NT2/D1 (cell line): ENCODE data around the gene THAP10.

Experiments used
- DNase-seq: peaks from one replicate; pipeline ENCODE4 v3.0.0-alpha.2; 2011; ENCODE audit warnings: low read depth, low spot score
- H3K27me3 ChIP-seq: 2 replicates; pipeline ENCODE4 v1.6.0; 2011; ENCODE audit warnings: mild to moderate bottlenecking; ENCODE audit not compliant: insufficient read length, insufficient read depth
- H3K36me3 ChIP-seq: 2 replicates; pipeline ENCODE4 v1.6.1; 2011; ENCODE audit warnings: mild to moderate bottlenecking, low read length, mixed read lengths; ENCODE audit not compliant: insufficient read depth, insufficient read length
- H3K4me1 ChIP-seq: 2 replicates; pipeline ENCODE4 v1.5.1; 2011; ENCODE audit not compliant: insufficient read depth, insufficient read length
- H3K4me3 ChIP-seq: 2 replicates; pipeline ENCODE4 v1.5.1; 2011; ENCODE audit warnings: low read depth; ENCODE audit not compliant: insufficient read length
- H3K9ac ChIP-seq: 2 replicates; pipeline ENCODE4 v1.6.0; 2011; ENCODE audit warnings: low read depth; ENCODE audit not compliant: insufficient read length
- H3K9me3 ChIP-seq: 2 replicates; pipeline ENCODE4 v1.5.1; 2011; ENCODE audit warnings: mild to moderate bottlenecking, low read length; ENCODE audit not compliant: insufficient read depth
- SUZ12 ChIP-seq: IDR thresholded peaks from 2 replicates; pipeline ENCODE4 v1.6.1; 2011; ENCODE audit not compliant: insufficient read length, insufficient read depth; ENCODE audit errors: extremely low read depth
- YY1 ChIP-seq: IDR thresholded peaks from 2 replicates; pipeline ENCODE4 v1.6.1; 2011; ENCODE audit not compliant: insufficient read length, insufficient read depth
- ZNF274 ChIP-seq: IDR thresholded peaks from 2 replicates; pipeline ENCODE4 v1.6.1; 2011; ENCODE audit warnings: mild to moderate bottlenecking, low read depth, low read length

Gene THAP10

DNA sequence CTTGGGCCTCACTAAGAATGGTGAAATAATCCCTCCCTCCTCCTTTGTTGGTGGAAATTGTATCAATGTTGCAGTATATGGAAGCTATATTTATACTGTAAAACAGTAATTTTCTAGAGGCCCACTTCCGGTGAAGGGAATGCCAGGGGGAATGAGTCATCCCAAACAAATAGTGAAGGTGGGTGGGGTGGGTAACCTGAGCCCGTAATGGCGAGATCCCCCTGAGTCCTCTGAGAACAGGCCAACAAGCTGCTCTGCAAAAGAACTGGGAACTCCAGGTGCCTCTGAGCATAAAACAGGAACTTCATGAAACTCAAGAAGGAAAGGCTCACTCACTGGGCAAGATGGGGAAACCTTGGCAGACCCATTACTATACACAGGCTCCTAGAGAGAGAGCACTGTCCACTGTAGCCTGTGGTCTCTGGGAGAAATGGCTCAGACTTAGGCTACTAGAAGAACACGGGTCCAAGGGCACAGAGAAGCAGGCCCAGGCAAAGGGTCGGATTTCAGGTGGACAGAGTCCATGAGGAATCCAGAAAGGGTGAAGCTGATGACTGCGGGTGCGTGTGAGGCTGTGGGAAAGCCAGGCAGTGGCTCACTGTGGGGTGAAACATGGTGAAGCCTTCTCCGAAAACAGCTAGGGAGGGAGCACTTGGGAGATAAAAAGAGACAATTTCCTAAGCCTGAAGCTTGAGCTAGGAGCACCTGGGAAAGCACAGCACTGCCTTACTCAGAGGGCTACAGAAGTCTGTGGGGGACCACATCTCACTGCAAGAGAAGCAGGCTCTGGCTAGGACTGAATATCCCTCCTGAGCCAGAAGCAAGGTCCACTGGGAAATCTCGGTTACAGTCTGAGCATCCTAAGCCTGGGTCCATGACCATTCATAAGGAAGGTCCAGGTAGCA is 58.1 kb downstream of the THAP10 start:
- Histone ChIP-seq H3K4me3 (no peak overlapping the region), H3K27me3 (no peaks in the 10 kb centered on the region), H3K36me3 (peaks cover 50% of the 10 kb centered on the region), H3K9ac (peak overlapping the region; percentile 17), H3K4me1 (no peaks in the 10 kb centered on the region), H3K9me3 (peaks cover 8% of the 10 kb centered on the region; the same call in 1 of the 2 replicates)
- DNase-seq: peak; percentile 30
- no peak for TF ChIP-seq ZNF274

DNA sequence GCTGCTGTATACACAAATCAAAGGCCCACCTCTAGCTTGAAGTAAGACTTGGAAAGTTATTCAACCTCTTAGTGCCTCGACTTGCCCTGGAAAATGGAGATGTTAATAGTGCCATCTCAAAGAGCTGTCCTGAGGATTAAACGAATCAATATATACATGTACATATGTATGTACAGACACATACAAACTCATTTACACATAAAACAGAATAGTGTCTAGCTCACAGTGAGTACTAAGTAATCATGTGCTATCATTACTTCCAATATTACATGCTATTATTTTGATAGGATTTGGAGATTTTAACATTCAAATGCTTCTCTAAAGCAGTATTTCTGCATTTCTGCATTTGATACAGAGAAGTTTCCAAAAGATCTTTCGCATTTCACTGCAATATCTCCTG is 58.8 kb downstream of the THAP10 start:
- H3K9me3 ChIP-seq: peaks cover 8% of the 10 kb centered on the region; the same call in 1 of the 2 replicates
- H3K36me3 ChIP-seq: peaks cover 50% of the 10 kb centered on the region
- no peak overlapping the region for H3K9ac ChIP-seq
- H3K4me3 ChIP-seq: no peak overlapping the region
- no peak for DNase-seq
- no peak for TF ChIP-seq ZNF274
- no peak for TF ChIP-seq YY1
- no peak for TF ChIP-seq SUZ12
- H3K4me1 ChIP-seq: no peaks in the 10 kb centered on the region
- H3K27me3 ChIP-seq: no peaks in the 10 kb centered on the region

DNA sequence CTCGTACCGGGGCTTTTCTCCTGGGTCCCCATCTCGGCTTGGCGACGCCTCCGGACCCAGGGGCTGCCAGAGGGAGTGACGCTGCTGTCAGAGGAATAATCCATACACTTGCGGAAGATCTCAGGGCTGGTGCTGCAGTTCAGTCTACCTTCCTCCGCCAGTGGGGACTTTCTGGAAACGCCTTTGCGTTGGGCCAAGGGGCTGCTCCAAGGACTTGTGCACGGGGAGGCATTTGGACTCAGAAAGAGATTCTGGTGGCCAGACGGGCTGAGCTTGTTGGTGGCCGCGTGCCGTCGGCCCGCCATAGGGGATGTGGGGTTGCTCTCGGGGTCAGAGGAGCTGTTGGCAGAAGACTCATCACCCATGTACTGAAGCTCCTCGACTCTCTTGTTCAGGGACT is 60.1 kb downstream of the THAP10 start:
- peaks cover 50% of the 10 kb centered on the region for H3K36me3 ChIP-seq
- no peaks in the 10 kb centered on the region for H3K27me3 ChIP-seq
- H3K9me3 ChIP-seq: peaks cover 8% of the 10 kb centered on the region; the same call in 1 of the 2 replicates
- no peaks in the 10 kb centered on the region for H3K4me1 ChIP-seq
- no peak for DNase-seq
- TF ChIP-seq ZNF274 (no peak), SUZ12 (no peak), YY1 (no peak)
- H3K4me3 ChIP-seq: no peak overlapping the region
- no peak overlapping the region for H3K9ac ChIP-seq
